ENCODE results near the gene ALDH7A1. TPM values are rescaled to one million over a fixed set of nuclear protein-coding genes. Genes with fewer than 3 reads are reported as not detected.
A peak's percentile ranks its signal among the peaks of the same experiment; 100 is the strongest.
"Not testable (repeated sequence)": the region's sequence is repeated elsewhere in the genome, so short reads cannot be mapped to it uniquely, and the experiment has no call there.

Gene ALDH7A1
- 100 to 1,000 TPM in 1 of 8 experiments, 10 to 100 TPM in 6, 1 to 10 TPM in 1; 8.7 to 106 (median 32.0) TPM for total RNA-seq

DNA sequence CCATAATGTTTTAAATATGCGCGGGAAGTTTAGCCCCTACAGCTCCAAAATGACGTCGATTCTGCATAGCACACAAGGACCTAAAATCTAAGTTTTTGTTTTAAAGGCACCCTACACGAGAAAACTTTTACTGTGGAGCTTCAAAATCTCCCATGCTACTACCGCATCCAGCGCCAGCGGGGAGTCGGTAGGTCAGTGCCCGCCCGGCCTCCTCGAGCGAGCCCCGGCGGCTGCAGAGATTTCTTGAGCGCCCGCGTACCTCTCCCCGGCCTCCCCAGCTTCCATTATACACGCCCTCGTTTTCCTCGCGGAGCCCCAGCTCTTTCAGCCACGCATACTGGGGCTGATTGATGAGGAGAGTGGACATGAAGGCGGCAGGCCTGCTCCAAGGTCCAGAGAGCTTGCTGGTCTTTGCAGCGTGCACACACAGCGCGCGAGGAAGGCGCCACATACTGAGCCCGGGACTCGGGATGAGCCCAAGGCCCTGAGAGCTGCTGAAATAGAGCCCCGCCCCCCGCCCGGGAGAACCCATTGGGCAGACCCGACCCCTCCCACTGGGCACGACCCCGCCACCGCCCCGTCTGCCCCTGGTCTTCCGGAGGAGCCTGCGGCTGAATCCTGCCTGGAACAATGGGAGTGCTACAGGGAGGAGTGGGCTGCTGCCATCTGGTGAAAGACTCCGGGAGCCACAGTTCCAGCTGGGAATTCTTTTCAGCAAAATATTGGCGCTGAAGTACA is at the start of gene ALDH7A1:
Gene ALDH7A1 (minus strand): TSS at position 472 of the 738 bp plus-strand sequence. CDS start 21 bp downstream, at position 451.
- WGBS, 10 experiments = 0 to 5% (median 0%) methylated on average over 1 to 23 of the region's 44 CpGs; no CpG with 5 or more reads in 3 of the 10 experiments
- H3K27ac ChIP-seq = peak within 1 kb of the TSS; percentile 77 to 84
- in situ Hi-C loops (cut with MboI; ENCODE audit: low pct_unique_long_range_greater_than_20kb in 2 of 9, low sequenced_read_pairs in 9 of 9, unreplicated experiment in 9 of 9) = no loop called here
- ATAC-seq (replicated peaks in 6 of 8) = peak; percentile 84 to 96 (median 96)
- H3K4me3 ChIP-seq = peak within 1 kb of the TSS; percentile 33 to 53 (median 42)
- peaks cover 5 to 7% of the 10 kb centered on the region in 2 donors for H3K4me1 ChIP-seq (replicated peaks in 1 of 2)

- Histone ChIP-seq H3K4me1 (replicated peaks in 1 of 2) (no peaks in the 10 kb centered on the region), H3K27ac (no peak overlapping the region), H3K4me3 (no peak overlapping the region)
- WGBS, 10 experiments = 33 to 100% (median 95%) methylated on average over 1 to 5 of the region's 5 CpGs; no CpG with 5 or more reads in 4 of the 10 experiments
- no peak for ATAC-seq (replicated peaks in 6 of 8)
- in situ Hi-C loops (cut with MboI; ENCODE audit: low pct_unique_long_range_greater_than_20kb in 2 of 9, low sequenced_read_pairs in 9 of 9, unreplicated experiment in 9 of 9) = no loop called here
Observed at GRCh38 chr5:126641387-126641786, 46.4 kb upstream of the ALDH7A1 start.

DNA sequence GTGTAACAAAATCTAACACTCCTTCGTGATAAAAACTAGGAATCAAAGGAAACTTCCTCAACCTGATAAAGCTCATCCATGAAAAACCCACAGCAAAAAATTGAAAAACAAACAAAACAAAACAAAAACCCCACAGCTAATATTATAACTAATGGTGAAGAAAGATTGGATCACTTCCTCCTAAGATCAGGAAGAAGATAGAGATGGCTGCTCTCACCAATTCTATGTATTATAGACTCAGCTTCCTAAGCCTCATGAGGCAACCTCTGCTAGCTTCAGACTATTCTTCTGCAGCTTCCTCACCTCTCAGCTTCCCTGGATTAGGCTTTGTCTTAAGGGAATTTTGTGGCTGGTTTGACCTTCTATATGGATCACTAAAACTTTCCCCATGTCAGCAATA is 45.8 kb upstream of the ALDH7A1 start:
- whole genome bisulfite sequencing, 10 experiments = 80 to 100% (median 89%) methylated on average over 1 of the region's 1 CpG; no CpG with 5 or more reads in 2 of the 10 experiments

DNA sequence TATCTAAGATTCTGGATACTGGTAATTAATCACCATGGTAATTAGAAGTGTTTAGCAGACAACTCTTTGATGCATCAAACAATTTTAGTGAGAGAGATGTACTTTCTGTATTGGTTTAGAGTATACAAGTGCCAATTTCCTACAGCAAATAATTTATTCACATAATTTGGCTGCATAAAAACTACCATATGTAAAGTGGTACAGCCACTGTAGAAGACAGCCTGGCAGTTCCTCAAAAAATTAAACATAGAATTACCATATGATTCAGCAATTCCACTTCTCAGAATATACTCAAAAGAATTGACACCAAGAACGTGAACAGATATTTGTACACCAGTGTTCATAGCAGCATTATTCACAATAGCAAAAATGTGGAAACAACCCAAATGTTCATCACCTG is 41.9 kb upstream of the ALDH7A1 start:
- ATAC-seq (replicated peaks in 6 of 8) = peak in 2 of 8 experiments; percentile 50 to 87
- Histone ChIP-seq H3K4me1 (replicated peaks in 1 of 2) (no peaks in the 10 kb centered on the region), H3K27ac (no peak overlapping the region), H3K4me3 (no peak overlapping the region)
- in situ Hi-C loops (cut with MboI; ENCODE audit: low pct_unique_long_range_greater_than_20kb in 2 of 9, low sequenced_read_pairs in 9 of 9, unreplicated experiment in 9 of 9) = no loop called here
- 0 to 100% (median 71%) methylated on average over 1 of the region's 1 CpG; no CpG with 5 or more reads in 3 of the 10 experiments for WGBS, 10 experiments

More for the DNA sequence above, 45.8 kb upstream of the ALDH7A1 start:
- Histone ChIP-seq H3K4me1 (replicated peaks in 1 of 2) (no peaks in the 10 kb centered on the region), H3K27ac (no peak overlapping the region), H3K4me3 (no peak overlapping the region)
- in situ Hi-C loops (cut with MboI; ENCODE audit: low pct_unique_long_range_greater_than_20kb in 2 of 9, low sequenced_read_pairs in 9 of 9, unreplicated experiment in 9 of 9) = no loop called here
- ATAC-seq (replicated peaks in 6 of 8) = no peak

GRCh38 chr5:126635585-126635984 is 40.6 kb upstream of the ALDH7A1 start:
- no peaks in the 10 kb centered on the region for H3K4me1 ChIP-seq (replicated peaks in 1 of 2)
- WGBS, 10 experiments = 90 to 100% (median 100%) methylated on average over 2 to 3 of the region's 3 CpGs; no CpG with 5 or more reads in 6 of the 10 experiments
- ATAC-seq (replicated peaks in 6 of 8) = no peak
- in situ Hi-C loops (cut with MboI; ENCODE audit: low pct_unique_long_range_greater_than_20kb in 2 of 9, low sequenced_read_pairs in 9 of 9, unreplicated experiment in 9 of 9) = no loop called here
- no peak overlapping the region for H3K27ac ChIP-seq
- H3K4me3 ChIP-seq = no peak overlapping the region

DNA sequence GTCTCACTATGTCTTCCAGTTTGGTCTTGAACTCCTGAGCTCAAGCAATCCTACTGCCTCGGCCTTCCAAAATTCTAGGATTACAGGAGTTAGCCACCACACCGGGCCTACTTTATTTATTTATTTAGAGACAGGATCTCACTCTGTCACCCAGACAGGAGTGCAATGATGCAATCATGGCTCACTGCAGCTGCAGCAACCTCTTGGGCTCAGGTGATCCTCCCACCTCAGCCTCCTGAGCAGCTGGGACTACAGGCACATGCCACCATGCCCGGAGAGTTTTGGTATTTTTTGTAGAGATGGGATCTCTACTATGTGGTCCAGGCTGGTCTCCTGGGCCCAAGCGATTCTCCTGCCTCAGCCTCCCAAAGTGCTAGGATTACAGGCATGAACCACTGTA is 38.5 kb upstream of the ALDH7A1 start:
- no peak overlapping the region for H3K27ac ChIP-seq
- no peak overlapping the region for H3K4me3 ChIP-seq
- in situ Hi-C loops (cut with MboI; ENCODE audit: low pct_unique_long_range_greater_than_20kb in 2 of 9, low sequenced_read_pairs in 9 of 9, unreplicated experiment in 9 of 9) = no loop called here
- H3K4me1 ChIP-seq (replicated peaks in 1 of 2) = no peaks in the 10 kb centered on the region
- WGBS, 10 experiments = 60 to 96% (median 88%) methylated on average over 1 to 3 of the region's 4 CpGs; no CpG with 5 or more reads in 5 of the 10 experiments
- no peak for ATAC-seq (replicated peaks in 6 of 8)

GRCh38 chr5:126631920-126632319 is 36.9 kb upstream of the ALDH7A1 start:
- ATAC-seq (replicated peaks in 6 of 8) = no peak
- Histone ChIP-seq H3K4me3 (no peak overlapping the region), H3K27ac (no peak overlapping the region), H3K4me1 (replicated peaks in 1 of 2) (no peaks in the 10 kb centered on the region)
- in situ Hi-C loops (cut with MboI; ENCODE audit: low pct_unique_long_range_greater_than_20kb in 2 of 9, low sequenced_read_pairs in 9 of 9, unreplicated experiment in 9 of 9) = no loop called here
- 20 to 100% (median 78%) methylated on average over 1 to 3 of the region's 3 CpGs for WGBS, 10 experiments

- WGBS, 10 experiments = 50 to 100% (median 89%) methylated on average over 2 to 11 of the region's 11 CpGs; no CpG with 5 or more reads in 2 of the 10 experiments
- ATAC-seq (replicated peaks in 6 of 8) = no peak
- Histone ChIP-seq H3K27ac (no peak overlapping the region), H3K4me3 (no peak overlapping the region), H3K4me1 (replicated peaks in 1 of 2) (no peaks in the 10 kb centered on the region)
- in situ Hi-C loops (cut with MboI; ENCODE audit: low pct_unique_long_range_greater_than_20kb in 2 of 9, low sequenced_read_pairs in 9 of 9, unreplicated experiment in 9 of 9) = no loop called here
Observed at GRCh38 chr5:126628102-126628501, 33.1 kb upstream of the ALDH7A1 start.

DNA sequence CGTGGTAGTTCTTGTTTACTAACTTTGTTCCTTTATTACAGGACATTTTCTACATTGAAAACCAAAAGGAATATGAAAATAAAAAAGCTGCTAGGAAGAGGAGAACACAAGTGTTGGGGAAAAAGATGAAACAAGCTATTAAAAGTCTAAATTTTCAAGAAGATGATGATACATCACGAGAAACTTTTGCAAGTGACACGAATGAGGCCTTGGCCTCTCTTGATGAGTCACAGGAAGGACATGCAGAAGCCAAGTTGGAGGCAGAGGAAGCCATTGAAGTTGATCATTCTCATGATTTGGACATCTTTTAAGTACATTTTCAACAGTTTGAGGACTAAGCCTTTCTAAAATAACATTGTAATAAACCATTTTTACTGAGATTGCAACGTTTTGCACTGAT is 29.5 kb upstream of the ALDH7A1 start:
- in situ Hi-C loops (cut with MboI; ENCODE audit: low pct_unique_long_range_greater_than_20kb in 2 of 9, low sequenced_read_pairs in 9 of 9, unreplicated experiment in 9 of 9) = no loop called here
- no peaks in the 10 kb centered on the region for H3K4me1 ChIP-seq (replicated peaks in 1 of 2)
- 3 to 100% (median 85%) methylated on average over 1 to 4 of the region's 4 CpGs; no CpG with 5 or more reads in 1 of the 10 experiments for WGBS, 10 experiments
- peak in 2 of 8 experiments; percentile 67 to 91 for ATAC-seq (replicated peaks in 6 of 8)
- H3K27ac ChIP-seq = no peak overlapping the region
- H3K4me3 ChIP-seq = no peak overlapping the region

DNA sequence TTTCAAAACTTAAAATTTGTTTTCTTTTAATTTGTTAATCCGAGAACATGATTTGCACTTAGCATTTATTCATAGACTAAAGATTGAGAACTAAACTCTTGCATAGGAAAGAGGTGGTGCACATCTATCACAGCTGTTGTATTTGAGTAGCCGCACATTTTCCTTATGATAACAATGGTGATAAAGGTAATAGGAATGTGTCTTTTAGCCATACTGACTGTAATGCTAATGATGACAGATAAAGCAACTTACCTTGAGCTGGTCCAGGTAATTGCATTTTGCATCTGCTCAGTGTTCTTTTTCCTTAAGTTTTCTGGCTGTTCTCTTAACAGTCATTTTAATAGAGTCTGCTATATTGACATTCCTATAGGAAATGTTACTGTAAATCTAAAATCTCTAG is 24.8 kb upstream of the ALDH7A1 start:
- 40 to 100% (median 92%) methylated on average over 1 to 2 of the region's 2 CpGs; no CpG with 5 or more reads in 1 of the 10 experiments for WGBS, 10 experiments
- H3K27ac ChIP-seq = no peak overlapping the region
- no peak for ATAC-seq (replicated peaks in 6 of 8)
- in situ Hi-C loops (cut with MboI; ENCODE audit: low pct_unique_long_range_greater_than_20kb in 2 of 9, low sequenced_read_pairs in 9 of 9, unreplicated experiment in 9 of 9) = no loop called here
- H3K4me3 ChIP-seq = no peak overlapping the region
- no peaks in the 10 kb centered on the region for H3K4me1 ChIP-seq (replicated peaks in 1 of 2)

DNA sequence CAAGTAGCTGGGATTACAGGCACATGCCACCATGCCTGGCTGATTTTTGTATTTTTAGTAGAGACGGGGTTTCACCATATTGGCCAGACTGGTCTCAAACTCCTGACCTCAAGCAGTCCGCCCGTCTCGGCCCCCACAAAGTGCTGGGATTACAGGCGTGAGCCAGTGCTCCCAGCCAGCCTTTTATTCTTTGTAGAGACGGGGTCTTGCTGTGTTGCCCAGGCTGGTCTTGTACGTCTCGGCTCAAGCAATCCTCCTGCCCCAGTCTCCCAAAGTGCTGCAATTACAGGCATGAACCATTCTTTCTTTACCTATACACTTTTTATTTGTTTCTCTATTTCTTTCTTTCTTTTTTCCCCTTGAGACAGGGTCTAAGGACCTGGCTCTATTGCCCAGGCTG is 22.6 kb upstream of the ALDH7A1 start:
- H3K27ac ChIP-seq; H3K4me3 ChIP-seq; ATAC-seq (replicated peaks in 6 of 8); H3K4me1 ChIP-seq (replicated peaks in 1 of 2); in situ Hi-C loops (cut with MboI; ENCODE audit: low pct_unique_long_range_greater_than_20kb in 2 of 9, low sequenced_read_pairs in 9 of 9, unreplicated experiment in 9 of 9): not testable (repeated sequence)
- 93 to 100% (median 100%) methylated on average over 3 to 5 of the region's 8 CpGs; no CpG with 5 or more reads in 5 of the 10 experiments for WGBS, 10 experiments

DNA sequence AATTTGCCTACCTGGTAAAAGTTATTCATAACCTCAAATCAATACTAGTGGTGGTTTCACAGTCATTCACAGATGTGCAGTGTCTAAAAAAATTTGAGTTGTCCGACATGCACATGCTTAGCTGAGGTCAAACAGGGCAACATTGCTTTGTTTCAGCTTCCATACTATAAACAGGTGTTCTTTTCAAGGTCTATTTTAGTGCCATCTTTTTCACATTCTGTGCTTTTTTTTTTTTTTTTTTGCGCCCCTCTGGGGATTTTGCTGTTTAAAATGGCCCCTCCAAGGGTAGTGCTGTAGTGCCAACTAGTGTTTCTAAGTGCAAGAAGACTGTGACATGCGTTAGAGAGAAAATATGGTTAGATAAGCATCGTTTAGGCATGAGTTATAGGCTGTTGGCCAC is 20.3 kb upstream of the ALDH7A1 start:
- WGBS, 10 experiments = 35 to 100% (median 94%) methylated on average over 2 to 4 of the region's 4 CpGs; no CpG with 5 or more reads in 1 of the 10 experiments
- ATAC-seq (replicated peaks in 6 of 8) = no peak
- H3K4me3 ChIP-seq = no peak overlapping the region
- in situ Hi-C loops (cut with MboI; ENCODE audit: low pct_unique_long_range_greater_than_20kb in 2 of 9, low sequenced_read_pairs in 9 of 9, unreplicated experiment in 9 of 9) = no loop called here
- no peaks in the 10 kb centered on the region for H3K4me1 ChIP-seq (replicated peaks in 1 of 2)
- H3K27ac ChIP-seq = no peak overlapping the region

DNA sequence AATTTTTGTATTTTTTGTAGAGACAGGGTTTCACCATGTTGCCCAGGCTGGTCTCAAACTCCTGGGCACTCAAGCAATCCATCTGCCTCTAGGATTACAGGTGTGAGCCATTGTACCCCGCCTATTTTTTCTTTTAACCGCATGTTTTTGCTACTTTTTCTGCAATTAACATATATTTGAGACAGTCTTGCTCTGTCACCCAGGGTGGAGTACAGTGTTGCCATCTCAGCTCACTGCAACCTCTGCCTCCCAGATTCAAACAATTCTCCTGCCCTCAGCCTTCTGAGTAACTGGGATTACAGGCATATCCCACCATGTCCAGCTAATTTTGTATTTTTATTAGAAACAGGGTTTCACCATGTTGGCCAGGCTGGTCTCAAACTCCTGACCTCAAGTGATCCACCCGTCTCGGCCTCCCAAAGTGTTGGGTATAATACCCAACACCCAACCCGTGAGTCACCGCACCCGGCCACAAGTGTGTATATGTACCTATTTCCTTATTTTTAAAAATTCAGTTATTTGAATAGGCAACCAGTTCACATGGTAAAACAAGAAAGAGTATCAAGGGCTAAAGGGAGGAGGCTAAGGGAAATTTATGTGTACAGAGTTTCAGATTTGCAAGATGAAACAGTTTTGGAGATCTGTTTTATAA is 19.0 kb upstream of the ALDH7A1 start:
- ATAC-seq (replicated peaks in 6 of 8) = peak in 2 of 8 experiments; percentile 55 to 78
- Histone ChIP-seq H3K27ac (no peak overlapping the region), H3K4me3 (no peak overlapping the region), H3K4me1 (replicated peaks in 1 of 2) (no peaks in the 10 kb centered on the region)
- 56 to 86% (median 78%) methylated on average over 2 to 7 of the region's 7 CpGs; no CpG with 5 or more reads in 4 of the 10 experiments for WGBS, 10 experiments
- in situ Hi-C loops (cut with MboI; ENCODE audit: low pct_unique_long_range_greater_than_20kb in 2 of 9, low sequenced_read_pairs in 9 of 9, unreplicated experiment in 9 of 9) = no loop called here

Measured in motor neuron (in vitro differentiated cells).